ENCODE results near the gene AHRR. TPM values are rescaled to one million over a fixed set of nuclear protein-coding genes. Genes with fewer than 3 reads are reported as not detected.

The AHRR gene
- total and polyA plus RNA-seq, 9 of the 15 experiments (the other 6 are each of a cell fraction or from before 2014, with no cell fraction given): 0.06 to 1.6 (median 0.75) TPM; not detected in 1

- no peak for TF ChIP-seq ATF6 (CRISPR knock-in tag; IDR thresholded peaks at IDR 0.05)
- no peak for TF ChIP-seq MAX (CRISPR knock-in tag; IDR thresholded peaks at IDR 0.05)
- 0 out of 2 replicates have a peak, but pooled peaks have one; percentile 41 for TF ChIP-seq POLR2G (IDR thresholded peaks at IDR 0.05; ENCODE audit: low read depth, low read length)
These were observed 157.0 kb downstream of the AHRR start (continued) for GRCh38 chr5:478369-478981.

- H2AFZ ChIP-seq (ENCODE audit: low read depth, low read length): no peak overlapping the region
- intact Hi-C loops (cut with micrococcal nuclease): loop anchor here (10.0 kb wide), 1 partner anchor 136 kb away; the partner anchor contains the start of gene CEP72
- peaks cover 25 to 83% of the 10 kb centered on the region in 2 experiments; a peak in 4 of 5 replicates for H3K27me3 ChIP-seq (ENCODE audit: control insufficient read depth in 2 of 2, insufficient read depth in 2 of 2, low read length in 2 of 2)
- no peak overlapping the region for H3K9ac ChIP-seq (ENCODE audit: insufficient read depth in 1 of 2, low read depth in 2 of 2, low read length in 2 of 2)
- H3K27ac ChIP-seq (ENCODE audit: extremely low read depth, low read depth, low read length): no peak overlapping the region
- H3K4me1 ChIP-seq (replicated peaks in 1 of 2; ENCODE audit: control insufficient read depth in 2 of 2, insufficient read depth in 2 of 2, low read length in 2 of 2): peaks cover 0 to 81% of the 10 kb centered on the region in 2 experiments; a peak in 2 of 5 replicates
- CTCF ChIA-PET (ENCODE audit: low intra/inter-chr PET ratio): no interaction called here
- H3K9me3 ChIP-seq (replicated peaks; ENCODE audit: control insufficient read depth, insufficient read depth, low read depth, low read length): no peaks in the 10 kb centered on the region
- in situ Hi-C loops (cut with MboI): no loop called here
- H3K36me3 ChIP-seq (ENCODE audit: control insufficient read depth, insufficient read depth, low read length): no peaks in the 10 kb centered on the region
- peaks cover 14% of the 10 kb centered on the region; the same call in 1 of the 2 replicates for H4K20me1 ChIP-seq (replicated peaks; ENCODE audit: control insufficient read depth, insufficient read depth, low read length)
- H3K79me2 ChIP-seq (ENCODE audit: control insufficient read depth, insufficient read depth, low read length): no peaks in the 10 kb centered on the region
- ATAC-seq: no peak
- no TSS peak for BruUV-seq (replicated peaks)
- TF ChIP-seq POLR2H (tag; IDR thresholded peaks at IDR 0.05; ENCODE audit: low read depth) (no peak), POLR2G (IDR thresholded peaks at IDR 0.05; ENCODE audit: low read depth, low read length) (peak; percentile 43; the same call in 1 of the 2 replicates)
- DNase-seq (ENCODE audit: extremely low read depth in 1 of 4, low spot score in 3 of 4): no peak
- FAIRE-seq: no peak
- H3K9me1 ChIP-seq (ENCODE audit: control insufficient read depth, insufficient read depth, low read length): no peaks in the 10 kb centered on the region
- POLR2A ChIA-PET: interaction anchor here (0.6 to 0.7 kb wide), 2 partner anchors 62 to 139 kb away, joined by 3 read pairs; no protein-coding TSS in a partner anchor
- H3K4me3 ChIP-seq: no peak overlapping the region
- 23% methylated on average over 15 of the region's 18 CpGs for WGBS (ENCODE audit: insufficient coverage, low coverage, missing lambda C conversion rate)
- no peak overlapping the region for H3K4me2 ChIP-seq (ENCODE audit: insufficient read depth, low read length)
These were observed 157.5 kb downstream of the AHRR start for GRCh38 chr5:478982-479535.
